Epithelial cell of esophagus (primary cell): Measurements from ENCODE around the gene LRRK2.

Experiments
- DNase-seq: peaks from one replicate; pipeline ENCODE4 v3.0.0; 2010; ENCODE audit warnings: low read depth
- H3K4me3 ChIP-seq: 2 replicates; pipeline ENCODE4 v1.5.1; 2011; ENCODE audit warnings: mild to moderate bottlenecking, low read length, control low read depth
- CTCF ChIP-seq: IDR thresholded peaks from 2 replicates; pipeline ENCODE4 v1.5.1; 2011; ENCODE audit warnings: low read depth, mild to moderate bottlenecking, low read length, control low read depth, inconsistent platforms; ENCODE audit not compliant: insufficient read depth; ENCODE audit errors: missing control alignments

Gene LRRK2

GRCh38 chr12:40262657-40263056, 37.9 kb downstream of the LRRK2 start:
- DNase-seq = no peak
- TF ChIP-seq CTCF = no peak
- H3K4me3 ChIP-seq = no peak overlapping the region

GRCh38 chr12:40263616-40264409, 39.0 kb downstream of the LRRK2 start:
- H3K4me3 ChIP-seq = no peak overlapping the region
- DNase-seq = no peak
- no peak for TF ChIP-seq CTCF

DNA sequence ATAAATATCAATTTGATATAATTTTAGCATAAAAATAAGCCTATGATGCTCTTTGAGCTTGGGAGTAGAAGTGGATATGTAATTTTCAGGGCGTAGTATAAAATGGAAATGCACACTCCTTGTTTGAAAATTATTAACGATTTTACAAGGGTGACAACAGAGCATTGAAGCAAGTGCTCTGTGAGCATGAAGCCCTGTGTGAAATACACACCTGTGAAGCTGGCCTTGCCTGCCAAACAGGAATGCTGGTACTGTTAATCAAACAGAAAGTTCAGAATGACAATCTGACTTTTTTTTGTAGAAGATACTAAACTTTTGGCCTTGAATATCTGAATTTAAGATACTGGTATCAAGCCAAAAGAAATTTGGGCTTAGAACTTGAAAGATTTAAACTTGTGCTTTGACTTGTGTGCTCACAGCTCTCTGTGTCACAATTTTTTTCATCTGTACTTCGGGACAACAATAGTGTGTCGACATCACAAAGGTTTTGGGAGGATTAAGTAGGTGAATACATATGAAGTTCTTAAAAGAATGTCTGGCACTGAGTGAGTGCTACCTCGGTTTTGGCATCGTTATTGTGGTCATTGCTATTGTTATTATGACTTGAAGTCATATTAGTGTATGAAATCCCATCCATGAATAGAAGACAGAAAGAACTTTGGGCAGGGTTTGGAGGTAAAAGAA, 47.3 kb downstream of the LRRK2 start:
- no peak for DNase-seq
- H3K4me3 ChIP-seq = no peak overlapping the region
- TF ChIP-seq CTCF = no peak

DNA sequence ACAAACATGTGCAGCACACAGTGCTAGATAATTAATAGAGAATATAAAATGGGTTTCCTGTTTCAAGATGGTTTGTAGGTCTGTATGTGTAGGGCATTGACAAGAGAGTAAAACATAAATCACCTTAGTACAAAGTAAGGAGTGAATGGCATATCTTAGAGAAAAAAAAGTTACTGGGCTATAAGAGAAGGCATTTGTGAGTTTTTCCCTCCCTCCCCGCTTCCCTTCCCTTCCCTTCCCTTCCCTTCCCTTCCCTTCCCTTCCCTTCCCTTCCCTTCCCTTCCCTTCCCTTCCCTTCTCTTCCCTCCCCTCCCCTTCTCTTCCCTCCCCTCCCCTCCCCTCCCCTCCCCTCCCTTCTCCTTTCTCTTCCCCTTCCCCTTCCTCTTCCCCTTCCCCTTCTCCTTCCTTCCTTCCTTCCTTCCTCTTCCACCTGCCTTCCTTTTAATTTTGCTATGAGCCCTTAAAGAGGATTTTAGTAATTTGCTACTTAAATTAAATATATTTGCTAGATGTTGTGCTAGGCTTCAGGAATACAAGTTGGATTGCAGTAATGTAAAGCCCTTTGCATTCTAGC, 57.1 kb downstream of the LRRK2 start:
- DNase-seq = no peak
- H3K4me3 ChIP-seq = no peak overlapping the region
- no peak for TF ChIP-seq CTCF

DNA sequence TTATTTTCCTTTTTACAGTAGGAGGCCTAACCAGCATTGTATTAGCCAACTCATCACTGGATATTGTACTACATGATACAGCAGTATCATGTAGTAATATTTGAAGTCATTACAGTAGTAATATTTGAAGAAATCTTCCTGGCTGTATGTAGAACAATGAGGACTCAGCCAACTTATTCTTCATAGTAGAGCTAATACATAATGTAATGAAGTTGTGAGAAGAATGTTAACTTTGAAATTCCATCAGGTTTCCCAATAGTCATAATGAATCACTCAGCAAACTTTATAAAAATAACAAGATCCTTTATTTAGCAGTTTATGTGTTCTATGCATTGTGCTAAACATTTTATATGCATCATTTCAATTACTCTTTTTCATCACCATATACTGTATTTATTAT, 61.8 kb downstream of the LRRK2 start:
- H3K4me3 ChIP-seq = no peak overlapping the region
- TF ChIP-seq CTCF = no peak
- DNase-seq = peak; percentile 48

- no peak for TF ChIP-seq CTCF
- DNase-seq = no peak
- H3K4me3 ChIP-seq = no peak overlapping the region
These were observed 62.7 kb downstream of the LRRK2 start for GRCh38 chr12:40287369-40287975.
